Smooth muscle cell of trachea (primary cell): ENCODE data around the gene SLC22A2. TPM values are rescaled to one million over a fixed set of nuclear protein-coding genes. Genes with fewer than 3 reads are reported as not detected.

ENCODE experiments used
- total RNA-seq: library from RNA; depleted of rRNA; stranded (reverse); fragments of >200 nt; gene quantifications from 2 replicates; pipeline ENCODE4 v1.2.1, GENCODE V29; 2014

The SLC22A2 gene
- not detected in 2 replicates for total RNA-seq

GRCh38 chr6:160258346-160259142, at the start of gene SLC22A2:
SLC22A2 (minus strand) TSS chr6:160258821; CDS start chr6:160258757, 64 bp downstream.

Other genes starting within 250 kb of the SLC22A2 start
- 0.44 and 1.3 TPM in 2 replicates for gene SLC22A1, start 137.0 kb downstream of the SLC22A2 start, total RNA-seq
- gene SLC22A3, start 89.6 kb upstream of the SLC22A2 start, total RNA-seq = 0.17 and 0.58 TPM in 2 replicates